GM12878 (cell line): ENCODE measurements around the gene PAM16. TPM values are rescaled to one million over a fixed set of nuclear protein-coding genes. Genes with fewer than 3 reads are reported as not detected.

Experiments used
- ATAC-seq: fragments of 200-7000 bp; cut with Tn5 transposase; 3 replicates; pipeline ENCODE4 v1.9.1; 2020; ENCODE audit warnings: mild to moderate bottlenecking, moderate library complexity
- BruUV-seq: library from RNA; stranded (reverse); fragments of 400-500 nt; replicated peaks from 2 replicates; lab custom pipeline; 2021; lab: Mats Ljungman, UMichigan
- CTCF ChIA-PET: fragments of 300-600 bp; sonication (Branson Sonifier 250); formaldehyde crosslinking; extraction: SDS; loops from one replicate; lab custom pipeline; 2021; ENCODE audit warnings: inconsistent platforms; lab: Yijun Ruan, JAX
- POLR2A ChIA-PET: fragments of 350-600 bp; formaldehyde crosslinking; extraction: SDS; loops from one replicate; lab custom pipeline; 2021; ENCODE audit warnings: inconsistent platforms; lab: Charles Lee
- RAD21 ChIA-PET: fragments of 300-600 bp; sonication (Branson Sonifier 250); formaldehyde crosslinking; loops from one replicate; lab custom pipeline; 2023; ENCODE audit warnings: antibody characterized with exemption; ENCODE audit not compliant: unreplicated experiment; lab: Charles Lee
- SMC1A ChIA-PET: fragments of 300-600 bp; sonication (Branson Sonifier 250); formaldehyde crosslinking; loops from one replicate; lab custom pipeline; 2023; ENCODE audit not compliant: unreplicated experiment, uncharacterized antibody; lab: Charles Lee
- DNase-seq: peaks from one replicate; pipeline ENCODE4 v3.0.0-alpha.2; 2011; ENCODE audit warnings: low read depth, low spot score
- FAIRE-seq: peaks from 3 replicates; lab custom pipeline; 2011; peaks lifted over from hg19 to GRCh38; lab: Jason Lieb, UNC
- H2AFZ ChIP-seq: 2 replicates; pipeline ENCODE4 v1.6.0; 2011; ENCODE audit warnings: low read depth, low read length, control low read depth; ENCODE audit not compliant: control insufficient read depth
- H3K27ac ChIP-seq: 2 replicates; pipeline ENCODE4 v1.5.1; 2011; ENCODE audit warnings: control low read depth; ENCODE audit not compliant: control insufficient read depth, insufficient read depth
- H3K27me3 ChIP-seq, 2 experiments: replicated peaks in 1 of 2; 2 replicates each; pipeline versions ENCODE4 v1.6.0 to v1.6.1; 2011; ENCODE audit warnings: low read length in 1 of 2; ENCODE audit not compliant: control insufficient read depth in 2 of 2, insufficient read depth in 2 of 2
- H3K36me3 ChIP-seq, 2 experiments: 2 replicates each; pipeline ENCODE4 v1.5.1; 2011; ENCODE audit warnings: low read length in 1 of 2; ENCODE audit not compliant: control insufficient read depth in 2 of 2, insufficient read depth in 2 of 2
- H3K4me1 ChIP-seq: 2 replicates; pipeline ENCODE4 v1.6.1; 2011; ENCODE audit warnings: mild to moderate bottlenecking, low read length, moderate library complexity, mixed read lengths; ENCODE audit not compliant: control insufficient read depth, insufficient read depth
- H3K4me2 ChIP-seq: 2 replicates; pipeline ENCODE4 v1.6.0; 2011; ENCODE audit warnings: control low read depth; ENCODE audit not compliant: control insufficient read depth, insufficient read depth
- H3K4me3 ChIP-seq: fragments of 200-600 bp; sonication (generic); 2 replicates; pipeline ENCODE4 v1.5.1; 2016
- H3K79me2 ChIP-seq: 2 replicates; pipeline ENCODE4 v1.6.0; 2011; ENCODE audit warnings: low read length; ENCODE audit not compliant: control insufficient read depth, insufficient read depth
- H3K9ac ChIP-seq: 2 replicates; pipeline ENCODE4 v1.8.0; 2011; ENCODE audit warnings: low read length, control low read depth, mixed read lengths; ENCODE audit not compliant: control insufficient read depth, insufficient read depth
- H3K9me3 ChIP-seq: replicated peaks from 3 replicates; pipeline ENCODE4 v1.5.1; 2011; ENCODE audit warnings: mild to moderate bottlenecking, low read length; ENCODE audit not compliant: control insufficient read depth, insufficient read depth
- H4K20me1 ChIP-seq: 2 replicates; pipeline ENCODE4 v1.6.0; 2011; ENCODE audit not compliant: control insufficient read depth, insufficient read depth
- BHLHE40 ChIP-seq, 2 experiments: fragments of 450-650 bp in 1 of 2; IDR thresholded peaks; 2 replicates each; pipeline ENCODE4 v1.6.1; 2011 to 2017; ENCODE audit warnings: low read depth in 2 of 2, borderline replicate concordance in 1 of 2, improper control_type of control experiment in 1 of 2, low read length in 1 of 2, mild to moderate bottlenecking in 1 of 2
- EED ChIP-seq: sonication (generic); IDR thresholded peaks from 2 replicates; pipeline ENCODE4 v1.6.1; 2016; ENCODE audit warnings: antibody characterized with exemption, low read depth
- ESRRA ChIP-seq: IDR thresholded peaks from 2 replicates; pipeline ENCODE4 v1.6.1; 2012; ENCODE audit warnings: mild to moderate bottlenecking, low read length, improper control_type of control experiment
- FOS ChIP-seq: IDR thresholded peaks from 3 replicates; pipeline ENCODE4 v1.6.1; 2011; ENCODE audit warnings: borderline replicate concordance; ENCODE audit not compliant: insufficient read length; ENCODE audit errors: extremely low read depth
- GABPA ChIP-seq: IDR thresholded peaks from 2 replicates; pipeline ENCODE4 v1.6.1; 2014; ENCODE audit warnings: antibody characterized with exemption, low read depth, mild to moderate bottlenecking, inconsistent platforms
- HDAC2 ChIP-seq: fragments of 200-600 bp; sonication (generic); IDR thresholded peaks from 2 replicates; pipeline ENCODE4 v1.6.1; 2017
- MYC ChIP-seq: IDR thresholded peaks from 2 replicates; pipeline ENCODE4 v1.6.1; 2011; ENCODE audit warnings: mild to moderate bottlenecking, low read length, moderate library complexity, inconsistent platforms; ENCODE audit not compliant: insufficient read depth, insufficient replicate concordance, insufficient read length, severe bottlenecking
- POU2F2 ChIP-seq: IDR thresholded peaks from 3 replicates; pipeline ENCODE4 v1.6.1; 2011; ENCODE audit warnings: low read depth, mild to moderate bottlenecking, low read length, borderline replicate concordance
- RAD21 ChIP-seq: IDR thresholded peaks from 2 replicates; pipeline ENCODE4 v1.6.1; 2011; ENCODE audit warnings: mild to moderate bottlenecking, low read depth, low read length, moderate library complexity; ENCODE audit not compliant: insufficient read depth
- SMAD1 ChIP-seq: fragments of 450-650 bp; IDR thresholded peaks from 2 replicates; pipeline ENCODE4 v1.6.1; 2018; ENCODE audit warnings: mild to moderate bottlenecking, low read depth; ENCODE audit not compliant: partially characterized antibody
- ZBTB11 ChIP-seq: fragments of 450-650 bp; formaldehyde crosslinking; IDR thresholded peaks from 2 replicates; pipeline ENCODE4 v1.5.0; 2022; ENCODE audit warnings: mild to moderate bottlenecking, missing genetic modification characterization
- ZBTB33 ChIP-seq: fragments of 450-650 bp; IDR thresholded peaks from 2 replicates; pipeline ENCODE4 v1.6.1; 2017; ENCODE audit warnings: mild to moderate bottlenecking
- ZNF207 ChIP-seq: fragments of 450-650 bp; IDR thresholded peaks from 2 replicates; pipeline ENCODE4 v1.6.1; 2014; ENCODE audit warnings: antibody characterized with exemption, mild to moderate bottlenecking, borderline replicate concordance
- ZNF217 ChIP-seq: fragments of 450-650 bp; IDR thresholded peaks from 2 replicates; pipeline ENCODE4 v1.6.1; 2017; ENCODE audit warnings: antibody characterized with exemption, mild to moderate bottlenecking
- ZZZ3 ChIP-seq: IDR thresholded peaks from 2 replicates; pipeline ENCODE4 v1.6.1; 2011; ENCODE audit warnings: low read depth; ENCODE audit not compliant: control insufficient read depth, insufficient read length
- WGBS: methylation state at CpG from one replicate; pipeline ENCODE4 v1.1.6; 2016; ENCODE audit warnings: low lambda C conversion rate; ENCODE audit not compliant: insufficient replicate concordance, insufficient coverage; ENCODE audit errors: missing lambda C conversion rate; 5-methylcytosine and 5-hydroxymethylcytosine counted together
- in situ Hi-C: fragments of 300-500 bp; cut with MboI; formaldehyde crosslinking; loops from 9 replicates; pipeline ENCODE4 v1.14.3; 2018; ENCODE audit warnings: mixed read lengths
- intact Hi-C: fragments of 100-400 bp; cut with micrococcal nuclease; formaldehyde crosslinking; loops from one replicate; pipeline ENCODE4 v1.14.2; 2022; ENCODE audit not compliant: unreplicated experiment
- polyA plus RNA-seq, 11 experiments: library from polyadenylated mRNA; depleted of rRNA in 4 of 11; unstranded in 6 of 11; stranded (reverse) in 5 of 11; fragments of >200 nt; fragmentation: Nextera tagmentation in 4 of 11; fragmentation: Illumina TruSeq in 1 of 11; extraction: Ambion mirVana in 4 of 11; extraction: Trizol in 1 of 11; gene quantifications; 1 replicate in 1 of 11; 2 replicates in 10 of 11; pipeline versions ENCODE4 v1.2.1 to v1.2.3, GENCODE V29; 2011 to 2016; ENCODE audit warnings: inconsistent platforms in 2 of 11, missing spikeins in 2 of 11, low read depth in 1 of 11
- total RNA-seq, 4 experiments: library from RNA; depleted of rRNA in 3 of 4; stranded (reverse); fragments of >200 nt in 3 of 4; fragmentation: Illumina TruSeq in 1 of 4; extraction: Trizol in 1 of 4; gene quantifications; 2 replicates each; pipeline versions ENCODE4 v1.2.1 to v1.2.3, GENCODE V29; 2013 to 2021

Gene PAM16
- total and polyA plus RNA-seq, 10 of the 15 experiments (the other 5 are each of a cell fraction or from before 2014, with no cell fraction given), result 18.5 to 94.3 (median 51.5) TPM

GRCh38 chr16:4293822-4294457 is 57.2 kb downstream of the PAM16 start (continued):
- TF ChIP-seq ZBTB11 (CRISPR knock-in tag), result no peak
- no peak for TF ChIP-seq BHLHE40 (IDR thresholded peaks at IDR 0.05; ENCODE audit: borderline replicate concordance in 1 of 2, low read depth in 2 of 2, low read length in 1 of 2)
- TF ChIP-seq ZZZ3, result no peak
- no peak for TF ChIP-seq ESRRA
- TF ChIP-seq MYC, result no peak

- Histone ChIP-seq H3K4me1 (peaks cover under 1% of the 10 kb centered on the region; the same call in 1 of the 2 replicates), H3K27ac (no peak overlapping the region), H3K4me2 (no peak overlapping the region), H3K9ac (no peak overlapping the region), H3K36me3 (no peaks in the 10 kb centered on the region; a peak in 1 of 4 replicates), H2AFZ (no peak overlapping the region), H3K9me3 (no peaks in the 10 kb centered on the region), H3K27me3 (no peaks in the 10 kb centered on the region), H4K20me1 (no peaks in the 10 kb centered on the region), H3K4me3 (no peak overlapping the region), H3K79me2 (no peaks in the 10 kb centered on the region)
- TF ChIP-seq FOS, result no peak
- no peak for TF ChIP-seq GABPA
- TF ChIP-seq ZNF217, result no peak
- no peak for TF ChIP-seq SMAD1
- TF ChIP-seq HDAC2, result no peak
- TF ChIP-seq EED, result no peak
- TF ChIP-seq RAD21, result no peak
- no peak for TF ChIP-seq ZBTB33
- TF ChIP-seq ZNF207, result no peak
- no peak for TF ChIP-seq POU2F2
- ChIA-PET POLR2A (interaction anchor here (0.6 kb wide), 1 partner anchor 655 kb away, joined by 4 read pairs; no protein-coding TSS in a partner anchor), CTCF (no interaction called here), SMC1A (interaction anchor here (1.8 kb wide), 1 partner anchor 16 kb away, joined by 6 read pairs; no protein-coding TSS in a partner anchor), RAD21 (no interaction called here)
- intact Hi-C loops, result no loop called here
- in situ Hi-C loops, result no loop called here
- no peak for ATAC-seq
- FAIRE-seq, result no peak
- 84% methylated on average over 14 of the region's 14 CpGs for WGBS
- no TSS peak for BruUV-seq
- no peak for DNase-seq
Observed at GRCh38 chr16:4293181-4293716, 57.9 kb downstream of the PAM16 start.
